IPS-15b (cell line): ENCODE data around the gene COL23A1.

Experiments used
- H3K27me3 ChIP-seq: one replicate; pipeline ENCODE4 v1.6.1; 2013; ENCODE audit warnings: low read length; ENCODE audit not compliant: control insufficient read depth, insufficient read depth
- H3K36me3 ChIP-seq: one replicate; pipeline ENCODE4 v1.6.1; 2013; ENCODE audit warnings: low read length; ENCODE audit not compliant: control insufficient read depth, insufficient read depth
- H3K4me1 ChIP-seq: one replicate; pipeline ENCODE4 v1.6.1; 2013; ENCODE audit warnings: mild to moderate bottlenecking, low read length; ENCODE audit not compliant: control insufficient read depth, insufficient read depth
- H3K4me3 ChIP-seq: one replicate; pipeline ENCODE4 v1.5.1; 2013; ENCODE audit warnings: low read depth, low read length
- H3K9ac ChIP-seq: one replicate; pipeline ENCODE4 v1.6.1; 2013; ENCODE audit warnings: low read depth, mild to moderate bottlenecking, low read length
- H3K9me3 ChIP-seq: one replicate; pipeline ENCODE4 v1.6.1; 2013; ENCODE audit warnings: mild to moderate bottlenecking, low read length; ENCODE audit not compliant: control insufficient read depth, insufficient read depth

The COL23A1 gene

GRCh38 chr5:178466342-178466741 is 123.9 kb downstream of the COL23A1 start:
- Histone ChIP-seq H3K4me3 (no peak overlapping the region), H3K36me3 (no peaks in the 10 kb centered on the region), H3K4me1 (peaks cover 9% of the 10 kb centered on the region), H3K9me3 (no peaks in the 10 kb centered on the region), H3K9ac (no peak overlapping the region), H3K27me3 (no peaks in the 10 kb centered on the region)

- Histone ChIP-seq H3K36me3 (no peaks in the 10 kb centered on the region), H3K4me1 (peaks cover 9% of the 10 kb centered on the region), H3K9ac (no peak overlapping the region), H3K27me3 (no peaks in the 10 kb centered on the region), H3K4me3 (no peak overlapping the region), H3K9me3 (no peaks in the 10 kb centered on the region)
These were observed 124.3 kb downstream of the COL23A1 start for GRCh38 chr5:178465861-178466288.

GRCh38 chr5:178465228-178465860 is 124.8 kb downstream of the COL23A1 start:
- Histone ChIP-seq H3K4me3 (no peak overlapping the region), H3K4me1 (peaks cover 9% of the 10 kb centered on the region), H3K27me3 (no peaks in the 10 kb centered on the region), H3K36me3 (no peaks in the 10 kb centered on the region), H3K9ac (no peak overlapping the region), H3K9me3 (no peaks in the 10 kb centered on the region)

GRCh38 chr5:178464431-178465048 is 125.7 kb downstream of the COL23A1 start:
- Histone ChIP-seq H3K9ac (no peak overlapping the region), H3K4me1 (peaks cover 9% of the 10 kb centered on the region), H3K36me3 (no peaks in the 10 kb centered on the region), H3K4me3 (no peak overlapping the region), H3K27me3 (no peaks in the 10 kb centered on the region), H3K9me3 (no peaks in the 10 kb centered on the region)

GRCh38 chr5:178463321-178464155 is 126.7 kb downstream of the COL23A1 start:
- Histone ChIP-seq H3K9ac (no peak overlapping the region), H3K4me1 (peaks cover 9% of the 10 kb centered on the region), H3K9me3 (no peaks in the 10 kb centered on the region), H3K36me3 (no peaks in the 10 kb centered on the region), H3K27me3 (no peaks in the 10 kb centered on the region), H3K4me3 (no peak overlapping the region)

- peaks cover 9% of the 10 kb centered on the region for H3K4me1 ChIP-seq
- H3K9ac ChIP-seq, result no peak overlapping the region
- no peaks in the 10 kb centered on the region for H3K9me3 ChIP-seq
- H3K27me3 ChIP-seq, result no peaks in the 10 kb centered on the region
- no peaks in the 10 kb centered on the region for H3K36me3 ChIP-seq
- H3K4me3 ChIP-seq, result no peak overlapping the region
These were observed 127.4 kb downstream of the COL23A1 start for GRCh38 chr5:178462816-178463215.

- Histone ChIP-seq H3K27me3 (no peaks in the 10 kb centered on the region), H3K9ac (no peak overlapping the region), H3K4me1 (peaks cover 9% of the 10 kb centered on the region), H3K4me3 (no peak overlapping the region), H3K36me3 (no peaks in the 10 kb centered on the region), H3K9me3 (no peaks in the 10 kb centered on the region)
These were observed 128.1 kb downstream of the COL23A1 start for GRCh38 chr5:178462076-178462475.

GRCh38 chr5:178461004-178461730 is 129.0 kb downstream of the COL23A1 start:
- no peaks in the 10 kb centered on the region for H3K27me3 ChIP-seq
- no peaks in the 10 kb centered on the region for H3K9me3 ChIP-seq
- H3K36me3 ChIP-seq, result no peaks in the 10 kb centered on the region
- no peak overlapping the region for H3K9ac ChIP-seq
- peaks cover 9% of the 10 kb centered on the region for H3K4me1 ChIP-seq
- H3K4me3 ChIP-seq, result no peak overlapping the region

GRCh38 chr5:178460598-178460997 is 129.6 kb downstream of the COL23A1 start:
- Histone ChIP-seq H3K9ac (no peak overlapping the region), H3K36me3 (no peaks in the 10 kb centered on the region), H3K27me3 (no peaks in the 10 kb centered on the region), H3K4me1 (peaks cover 9% of the 10 kb centered on the region), H3K4me3 (no peak overlapping the region), H3K9me3 (no peaks in the 10 kb centered on the region)

GRCh38 chr5:178460174-178460573 is 130.0 kb downstream of the COL23A1 start:
- no peaks in the 10 kb centered on the region for H3K36me3 ChIP-seq
- H3K9me3 ChIP-seq, result no peaks in the 10 kb centered on the region
- H3K4me3 ChIP-seq, result no peak overlapping the region
- peaks cover 9% of the 10 kb centered on the region for H3K4me1 ChIP-seq
- H3K27me3 ChIP-seq, result no peaks in the 10 kb centered on the region
- H3K9ac ChIP-seq, result no peak overlapping the region

- peaks cover 9% of the 10 kb centered on the region for H3K4me1 ChIP-seq
- no peaks in the 10 kb centered on the region for H3K9me3 ChIP-seq
- H3K27me3 ChIP-seq, result no peaks in the 10 kb centered on the region
- no peaks in the 10 kb centered on the region for H3K36me3 ChIP-seq
- H3K4me3 ChIP-seq, result no peak overlapping the region
- H3K9ac ChIP-seq, result no peak overlapping the region
These were observed 132.1 kb downstream of the COL23A1 start for GRCh38 chr5:178458140-178458539.
